ELF-1 (cell line): ENCODE results near the gene TTC34.

Source experiments
- DNase-seq: peaks from one replicate; pipeline ENCODE4 v3.0.0-alpha.2; 2016; ENCODE audit warnings: low read depth, low spot score

TTC34 gene

GRCh38 chr1:2642131-2642559 lies 159.3 kb downstream of the TTC34 start:
- DNase-seq, result no peak

- no peak for DNase-seq
Measured at GRCh38 chr1:2641381-2642130, 159.9 kb downstream of the TTC34 start.

DNA sequence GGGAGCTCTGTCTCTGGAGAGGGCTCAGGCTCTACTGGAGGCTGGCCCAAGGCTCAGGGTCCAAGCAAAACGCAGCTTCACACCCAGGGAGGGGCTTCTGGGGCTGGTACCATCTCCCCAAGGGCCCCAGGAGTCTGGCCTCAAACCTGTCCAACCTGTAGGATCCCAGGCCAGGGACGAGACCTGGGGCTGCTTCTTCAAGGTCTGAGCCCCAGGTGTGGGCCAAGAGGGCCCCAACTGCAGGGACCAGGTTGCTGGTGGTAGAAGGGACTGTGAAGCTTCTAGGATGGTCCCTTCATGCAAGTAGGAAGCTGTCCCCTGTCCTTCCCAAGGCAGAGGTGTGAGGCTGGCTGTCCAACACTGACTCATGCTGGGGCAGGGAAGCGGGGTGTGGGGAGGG lies 160.9 kb downstream of the TTC34 start:
- DNase-seq, result no peak

DNA sequence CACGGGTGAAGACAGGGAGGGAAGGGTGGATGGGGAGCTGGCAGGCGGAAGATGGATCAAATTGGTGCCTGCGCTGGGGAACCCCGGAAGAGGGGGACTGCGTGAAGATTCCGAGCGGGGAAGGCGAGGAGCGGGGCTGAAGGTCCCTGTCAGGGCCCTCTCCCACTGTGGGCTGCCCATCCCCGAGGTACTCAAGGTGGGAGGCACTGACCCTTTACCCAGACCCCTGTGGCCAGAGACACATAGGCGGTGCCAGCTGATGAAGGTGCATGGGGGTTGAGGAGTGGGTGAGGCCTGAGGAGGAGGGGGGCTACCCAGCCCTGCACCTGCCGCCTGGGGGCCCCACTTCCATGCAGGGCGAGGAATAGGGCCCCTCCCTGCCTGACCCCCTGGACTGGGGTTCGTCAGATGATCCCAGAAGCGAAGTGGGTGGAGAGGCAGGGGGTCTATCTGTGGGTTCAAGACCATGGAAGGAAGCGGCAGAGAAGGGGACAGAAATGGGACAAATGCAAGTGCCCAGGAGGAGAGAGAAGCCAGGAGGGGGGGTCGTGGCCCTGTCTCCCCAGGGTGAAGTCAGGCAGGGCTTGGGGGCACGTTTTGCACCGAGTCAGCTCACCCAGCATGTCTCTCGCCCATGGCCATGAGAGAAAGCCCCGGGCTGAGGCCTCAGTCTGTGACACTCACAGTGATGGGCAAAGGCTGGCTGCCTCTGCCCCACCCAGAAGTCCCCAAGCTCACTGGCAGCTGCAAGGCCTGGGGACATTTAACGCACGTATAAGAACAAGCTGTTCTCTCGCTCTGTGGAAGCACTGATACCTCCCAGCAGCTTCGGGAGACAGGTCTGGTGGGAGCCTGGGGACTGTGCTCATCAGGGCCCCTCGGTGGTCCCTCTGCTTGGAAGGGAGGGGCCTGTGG lies 161.6 kb downstream of the TTC34 start:
- no peak for DNase-seq

GRCh38 chr1:2639203-2639602 lies 162.3 kb downstream of the TTC34 start:
- DNase-seq, result no peak

DNA sequence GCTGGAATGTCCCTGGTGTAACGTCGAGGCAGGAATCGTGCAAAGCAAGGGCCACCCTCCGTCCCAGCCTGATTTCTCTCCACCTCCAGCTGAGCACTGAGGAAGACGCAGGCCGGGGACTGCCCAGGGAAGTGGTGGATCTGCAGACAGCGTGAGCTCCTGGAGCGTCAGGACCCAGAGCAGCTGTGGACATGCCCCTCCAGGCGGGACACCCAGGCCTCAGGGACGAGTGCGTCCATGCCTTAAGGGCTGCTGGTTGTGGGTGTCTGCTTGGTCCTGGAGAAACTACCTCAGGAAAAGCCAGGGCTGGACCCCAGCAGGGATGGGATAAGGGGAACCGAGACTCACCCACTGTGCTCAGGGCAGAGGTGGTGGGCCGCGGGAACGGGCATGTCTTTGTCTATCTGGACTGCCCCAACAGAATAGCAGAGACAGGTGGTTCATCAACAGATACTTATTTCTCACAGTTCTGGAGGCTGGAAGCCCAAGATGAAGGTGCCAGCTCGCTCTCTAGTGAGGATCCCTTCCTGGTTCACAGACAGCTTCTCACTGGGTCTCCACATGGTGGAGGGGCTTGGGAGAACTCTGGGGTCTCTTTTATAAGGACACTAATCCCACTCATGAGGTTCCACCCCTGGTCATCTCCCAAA lies 162.9 kb downstream of the TTC34 start:
- DNase-seq, result no peak

GRCh38 chr1:2637442-2638145 lies 163.9 kb downstream of the TTC34 start:
- DNase-seq, result no peak

GRCh38 chr1:2636733-2637132 lies 164.8 kb downstream of the TTC34 start:
- DNase-seq, result no peak

DNA sequence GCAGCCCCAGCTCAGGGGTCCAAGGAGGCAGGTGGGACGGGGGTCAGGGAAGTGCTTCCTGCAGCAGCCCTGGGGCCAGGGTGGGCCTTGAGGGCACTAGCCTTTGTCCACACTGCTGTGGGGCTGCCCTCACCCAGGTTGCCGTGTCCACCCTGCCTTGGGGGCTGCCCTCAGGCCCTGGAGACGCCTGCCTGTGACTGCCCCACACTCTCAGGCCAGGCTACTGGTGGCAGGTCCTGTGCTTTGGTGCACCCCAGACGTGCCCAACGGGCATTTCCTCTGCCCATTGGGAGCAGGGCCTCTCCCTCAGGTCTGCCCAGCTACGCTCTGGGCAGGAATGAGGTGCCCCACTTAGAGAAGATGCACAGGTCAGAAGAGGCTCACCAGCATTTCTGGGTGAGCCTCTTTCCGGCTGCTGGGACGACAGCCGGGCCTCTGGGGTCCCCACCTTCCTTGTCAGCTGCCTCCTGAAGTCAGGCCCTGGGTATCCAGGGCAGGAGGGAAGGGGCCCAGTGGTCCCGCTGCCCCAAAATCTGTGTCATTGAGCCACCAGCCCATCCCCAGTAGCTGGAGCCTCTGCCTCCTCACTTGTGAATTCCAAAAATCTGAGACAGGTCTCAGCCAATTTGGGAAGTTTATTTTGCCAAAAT lies 166.0 kb downstream of the TTC34 start:
- no peak for DNase-seq

GRCh38 chr1:2633936-2634491 lies 167.5 kb downstream of the TTC34 start:
- DNase-seq, result no peak

GRCh38 chr1:2633366-2633935 lies 168.0 kb downstream of the TTC34 start:
- DNase-seq, result no peak

DNA sequence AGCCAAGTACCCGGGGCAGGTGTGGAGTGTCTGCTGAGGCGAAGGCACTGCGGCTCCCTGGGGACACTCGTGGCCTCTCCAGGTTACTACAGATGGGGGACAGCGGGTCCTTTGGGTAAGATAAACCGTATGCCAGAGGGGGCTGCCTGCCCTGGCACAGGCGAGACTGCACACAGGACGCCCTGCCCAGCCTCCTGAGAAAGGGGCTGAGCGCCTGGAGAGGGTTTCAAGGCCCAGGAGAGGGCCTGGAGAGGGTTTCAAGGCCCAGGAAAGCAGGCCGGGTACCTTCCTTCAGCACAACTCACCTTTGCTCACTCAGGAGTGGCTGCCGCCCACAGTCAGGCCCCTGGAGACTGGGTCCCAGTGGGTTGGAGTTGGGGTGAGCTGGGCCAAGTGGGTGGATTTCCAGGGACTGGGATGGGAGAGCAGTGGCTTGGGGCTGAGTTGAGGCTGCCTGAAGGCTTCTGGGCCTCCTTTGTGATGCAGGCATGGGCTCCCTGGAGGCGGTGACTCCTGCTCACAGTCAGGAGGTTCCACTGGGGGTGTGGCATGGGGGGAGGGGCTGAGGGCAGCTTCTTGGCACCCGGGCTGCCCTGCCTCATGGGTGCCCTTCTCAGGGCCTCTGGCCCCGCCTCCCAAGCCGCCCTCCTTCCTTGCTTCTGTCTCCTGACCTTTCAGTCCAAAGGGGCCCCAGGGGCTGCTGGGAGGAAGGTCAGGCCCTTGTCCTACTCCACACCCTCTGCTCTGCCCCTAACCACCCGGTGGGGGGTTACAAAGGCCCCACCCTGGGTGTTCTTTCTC lies 168.7 kb downstream of the TTC34 start, which contains the start of gene MMEL1:
MMEL1 (minus strand) TSS at position 456 of the 801 bp plus-strand sequence. CDS start 3,532 bp downstream, outside the sequence.
- DNase-seq, result peak; percentile 69

- DNase-seq, result no peak
Measured at GRCh38 chr1:2632051-2632430, 169.5 kb downstream of the TTC34 start.

- no peak for DNase-seq
Measured at GRCh38 chr1:2631136-2632050, 170.1 kb downstream of the TTC34 start.

DNA sequence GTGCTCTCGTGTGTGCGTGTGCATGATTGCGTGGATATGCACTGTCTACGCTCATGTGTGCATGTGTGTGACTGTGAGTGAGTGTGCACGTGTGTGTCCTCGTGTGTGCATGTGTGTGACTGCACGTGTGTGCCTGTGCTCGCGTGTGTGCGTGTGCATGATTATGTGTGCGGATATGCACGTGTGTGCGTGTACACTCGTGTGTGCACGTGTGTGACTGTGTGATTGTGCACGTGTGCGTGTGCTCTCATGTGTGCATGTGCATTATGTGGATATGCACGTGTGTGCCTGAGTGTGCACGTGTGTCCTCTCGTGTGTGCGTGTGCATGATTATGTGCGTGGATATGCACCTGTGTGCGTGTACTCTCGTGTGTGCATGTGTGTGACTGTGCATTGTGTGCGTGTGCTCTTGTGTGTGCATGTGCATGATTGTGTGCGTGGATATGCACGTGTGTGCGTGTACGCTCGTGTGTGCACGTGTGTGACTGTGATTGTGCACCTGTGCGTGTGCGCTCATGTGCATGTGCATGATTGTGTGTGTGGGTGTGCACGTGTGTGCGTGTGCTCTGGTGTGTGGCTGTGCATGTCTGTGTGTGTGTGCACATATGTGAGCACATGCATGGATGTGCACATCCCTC lies 170.9 kb downstream of the TTC34 start:
- DNase-seq, result no peak

- no peak for DNase-seq
Measured at GRCh38 chr1:2629627-2630497, 171.6 kb downstream of the TTC34 start.
